ENCODE measurements around the gene SLC25A22.

GRCh38 chr11:802018-802617 lies 4.0 kb upstream of the SLC25A22 start:
- TF ChIP-seq, protein P1, sequence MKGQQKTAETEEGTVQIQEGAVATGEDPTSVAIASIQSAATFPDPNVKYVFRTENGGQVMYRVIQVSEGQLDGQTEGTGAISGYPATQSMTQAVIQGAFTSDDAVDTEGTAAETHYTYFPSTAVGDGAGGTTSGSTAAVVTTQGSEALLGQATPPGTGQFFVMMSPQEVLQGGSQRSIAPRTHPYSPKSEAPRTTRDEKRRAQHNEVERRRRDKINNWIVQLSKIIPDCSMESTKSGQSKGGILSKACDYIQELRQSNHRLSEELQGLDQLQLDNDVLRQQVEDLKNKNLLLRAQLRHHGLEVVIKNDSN (IDR thresholded peaks at IDR 0.05; ENCODE audit: borderline replicate concordance, low read depth): no peak
- no peak for TF ChIP-seq CTCF (IDR thresholded peaks at IDR 0.05)
- TF ChIP-seq, protein P2, sequence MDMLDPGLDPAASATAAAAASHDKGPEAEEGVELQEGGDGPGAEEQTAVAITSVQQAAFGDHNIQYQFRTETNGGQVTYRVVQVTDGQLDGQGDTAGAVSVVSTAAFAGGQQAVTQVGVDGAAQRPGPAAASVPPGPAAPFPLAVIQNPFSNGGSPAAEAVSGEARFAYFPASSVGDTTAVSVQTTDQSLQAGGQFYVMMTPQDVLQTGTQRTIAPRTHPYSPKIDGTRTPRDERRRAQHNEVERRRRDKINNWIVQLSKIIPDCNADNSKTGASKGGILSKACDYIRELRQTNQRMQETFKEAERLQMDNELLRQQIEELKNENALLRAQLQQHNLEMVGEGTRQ (IDR thresholded peaks at IDR 0.05; ENCODE audit: borderline replicate concordance, low read depth, low read length): no peak
- no peak for TF ChIP-seq RAD21 (IDR thresholded peaks at IDR 0.05; ENCODE audit: low read length)
